Uterus (tissue), 4 donors: ENCODE measurements around the gene RP2. TPM values are rescaled to one million over a fixed set of nuclear protein-coding genes. Genes with fewer than 3 reads are reported as not detected.

Source experiments
- DNase-seq, 2 donors: peaks; one replicate each; pipeline ENCODE4 v3.0.0-alpha.2; 2019 to 2020
- H3K27ac ChIP-seq, 2 donors: fragments of 200-600 bp; sonication (generic); 1 replicate in 1 of 2; 2 replicates in 1 of 2; pipeline ENCODE4 v1.5.1; 2016 to 2018
- H3K27me3 ChIP-seq, 2 donors: fragments of 200-600 bp; sonication (generic); one replicate each; pipeline ENCODE4 v1.5.1; 2018 to 2019; ENCODE audit warnings: control low read depth in 1 of 2
- H3K36me3 ChIP-seq, 2 donors: fragments of 200-600 bp; sonication (generic); one replicate each; pipeline ENCODE4 v1.5.1; 2019; ENCODE audit warnings: control low read depth in 1 of 2
- H3K4me1 ChIP-seq, 2 donors: fragments of 200-600 bp; sonication (generic); one replicate each; pipeline ENCODE4 v1.5.1; 2018 to 2019; ENCODE audit warnings: control low read depth in 1 of 2
- H3K4me3 ChIP-seq, 2 donors: fragments of 200-600 bp; sonication (generic); 1 replicate in 1 of 2; 2 replicates in 1 of 2; pipeline ENCODE4 v1.5.1; 2018 to 2019; ENCODE audit warnings: mild to moderate bottlenecking in 1 of 2
- H3K9me3 ChIP-seq, 2 donors: fragments of 200-600 bp; sonication (generic); one replicate each; pipeline ENCODE4 v1.5.1; 2019; ENCODE audit warnings: control low read depth in 1 of 2
- CTCF ChIP-seq, 4 experiments: fragments of 200-600 bp in 2 of 4; fragments of 450-650 bp in 2 of 4; sonication (generic) in 2 of 4; IDR thresholded peaks; one replicate each; pipeline ENCODE4 v1.5.1; 2016 to 2019; ENCODE audit warnings: antibody characterized with exemption in 4 of 4, mild to moderate bottlenecking in 2 of 4, moderate library complexity in 1 of 4
- POLR2A ChIP-seq, 2 donors: fragments of 450-650 bp; IDR thresholded peaks; one replicate each; pipeline ENCODE4 v1.6.1; 2016; ENCODE audit warnings: antibody characterized with exemption in 2 of 2, mild to moderate bottlenecking in 1 of 2, moderate library complexity in 1 of 2
- intact Hi-C: fragments of 100-400 bp; cut with DNase I; formaldehyde crosslinking; loops from one replicate; pipeline ENCODE4 v1.15.1; 2023; ENCODE audit warnings: low total_unique reads
- total RNA-seq, 4 donors: library from RNA; depleted of rRNA in 3 of 4; stranded (reverse); fragments of >200 nt in 3 of 4; gene quantifications; one replicate each; pipeline versions ENCODE4 v1.1.0 to v1.2.4, GENCODE V29; 2014 to 2023
- donor health status: DM: yes; HTN: yes; CAD: no.

RP2 gene
- total RNA-seq, 4 donors from 2014 or later, result 1.0 to 33.0 (median 7.0) TPM

DNA sequence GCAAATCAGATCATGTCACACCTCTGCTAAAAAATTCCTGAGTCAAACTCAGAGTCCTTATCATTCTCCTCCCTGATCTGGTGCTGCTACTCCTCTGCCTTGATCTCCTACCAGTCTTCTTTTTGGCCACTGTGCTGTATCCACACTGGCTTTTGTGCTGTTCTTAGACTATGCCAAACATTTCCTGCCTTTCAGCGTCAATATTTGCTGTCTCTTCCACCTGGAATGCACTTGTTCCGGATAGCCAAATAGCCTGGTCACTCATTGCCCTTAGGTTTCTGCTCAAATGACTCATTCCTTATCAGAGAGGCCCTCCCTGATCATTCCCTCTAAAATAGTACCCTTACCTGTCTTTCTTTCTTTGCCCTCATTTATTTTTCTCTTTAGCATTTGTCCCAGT lies 24.4 kb upstream of the RP2 start:
- Histone ChIP-seq H3K4me1 (no peaks in the 10 kb centered on the region), H3K9me3 (no peaks in the 10 kb centered on the region), H3K27me3 (no peaks in the 10 kb centered on the region), H3K36me3 (no peaks in the 10 kb centered on the region), H3K27ac (no peak overlapping the region), H3K4me3 (no peak overlapping the region)
- no peak for TF ChIP-seq POLR2A (IDR thresholded peaks at IDR 0.05)
- no peak for TF ChIP-seq CTCF (IDR thresholded peaks at IDR 0.05)
- no peak for DNase-seq
- intact Hi-C loops, result no loop called here

- Histone ChIP-seq H3K27me3 (no peaks in the 10 kb centered on the region), H3K36me3 (no peaks in the 10 kb centered on the region), H3K4me3 (no peak overlapping the region), H3K27ac (no peak overlapping the region), H3K4me1 (no peaks in the 10 kb centered on the region), H3K9me3 (no peaks in the 10 kb centered on the region)
- TF ChIP-seq CTCF (IDR thresholded peaks at IDR 0.05), result no peak
- TF ChIP-seq POLR2A (IDR thresholded peaks at IDR 0.05), result no peak
- intact Hi-C loops, result no loop called here
- DNase-seq, result no peak
Observed at GRCh38 chrX:46814966-46815365, 21.9 kb upstream of the RP2 start.

- DNase-seq, result no peak
- intact Hi-C loops, result no loop called here
- TF ChIP-seq CTCF (IDR thresholded peaks at IDR 0.05) (no peak), POLR2A (IDR thresholded peaks at IDR 0.05) (no peak)
Observed at GRCh38 chrX:46819136-46819535, 17.7 kb upstream of the RP2 start.

GRCh38 chrX:46820391-46821100 lies 16.3 kb upstream of the RP2 start:
- intact Hi-C loops, result no loop called here
- no peaks in the 10 kb centered on the region for H3K4me1 ChIP-seq
- no peak for TF ChIP-seq CTCF (IDR thresholded peaks at IDR 0.05)
- TF ChIP-seq POLR2A (IDR thresholded peaks at IDR 0.05), result no peak
- no peaks in the 10 kb centered on the region for H3K27me3 ChIP-seq
- no peak overlapping the region for H3K27ac ChIP-seq
- H3K36me3 ChIP-seq, result no peaks in the 10 kb centered on the region
- H3K4me3 ChIP-seq, result no peak overlapping the region
- H3K9me3 ChIP-seq, result no peaks in the 10 kb centered on the region
- DNase-seq, result no peak

More at GRCh38 chrX:46819136-46819535, 17.7 kb upstream of the RP2 start:
- H3K36me3 ChIP-seq, result no peaks in the 10 kb centered on the region
- no peak overlapping the region for H3K27ac ChIP-seq
- H3K9me3 ChIP-seq, result no peaks in the 10 kb centered on the region
- H3K4me1 ChIP-seq, result no peaks in the 10 kb centered on the region
- H3K27me3 ChIP-seq, result no peaks in the 10 kb centered on the region
- no peak overlapping the region for H3K4me3 ChIP-seq

- H3K27me3 ChIP-seq, result no peaks in the 10 kb centered on the region
- TF ChIP-seq CTCF (IDR thresholded peaks at IDR 0.05), result no peak
- TF ChIP-seq POLR2A (IDR thresholded peaks at IDR 0.05), result no peak
- DNase-seq, result no peak
- no peaks in the 10 kb centered on the region for H3K9me3 ChIP-seq
- H3K36me3 ChIP-seq, result no peaks in the 10 kb centered on the region
- intact Hi-C loops, result no loop called here
- no peak overlapping the region for H3K27ac ChIP-seq
- H3K4me3 ChIP-seq, result no peak overlapping the region
- no peaks in the 10 kb centered on the region for H3K4me1 ChIP-seq
Observed at GRCh38 chrX:46823481-46823880, 13.4 kb upstream of the RP2 start.
